Measurements from ENCODE around the gene TM2D3. TPM values are rescaled to one million over a fixed set of nuclear protein-coding genes. Genes with fewer than 3 reads are reported as not detected.

TM2D3 gene
- total RNA-seq, 1 experiment from 2014 or later: 35.2 TPM

GRCh38 chr15:101604124-101604874 lies 47.9 kb downstream of the TM2D3 start:
- ATAC-seq: no peak
- no peak overlapping the region for H3K27ac ChIP-seq (ENCODE audit: low read depth, low read length)
- no peaks in the 10 kb centered on the region for H3K36me3 ChIP-seq (ENCODE audit: control insufficient read depth in 1 of 2, insufficient read depth in 2 of 2, low read length in 2 of 2)
- no TSS peak for BruUV-seq (replicated peaks)
- H3K27me3 ChIP-seq (ENCODE audit: insufficient read depth, low read length): no peaks in the 10 kb centered on the region
- ChIA-PET CTCF (no interaction called here), RAD21 (ENCODE audit: low non-redundant PET in 1 of 2, low total read pairs in 2 of 2, uncharacterized antibody in 2 of 2, unreplicated experiment in 2 of 2) (no interaction called here), POLR2A (no interaction called here)
- DNase-seq (ENCODE audit: low read depth, low spot score): no peak
- H3K9me2 ChIP-seq (ENCODE audit: insufficient read depth): no peaks in the 10 kb centered on the region
- no peaks in the 10 kb centered on the region for H3K79me2 ChIP-seq (ENCODE audit: insufficient read depth, low read length)
- H3K9me3 ChIP-seq (ENCODE audit: control insufficient read depth in 1 of 2, insufficient read depth in 1 of 2, low read depth in 1 of 2, low read length in 2 of 2): no peaks in the 10 kb centered on the region
- H4K20me1 ChIP-seq (ENCODE audit: insufficient read depth): no peaks in the 10 kb centered on the region
- no peak overlapping the region for H3K9ac ChIP-seq (ENCODE audit: low read length)
- H3K4me2 ChIP-seq (ENCODE audit: low read length): no peak overlapping the region
- TF ChIP-seq MAX (IDR thresholded peaks at IDR 0.05) (no peak), EZH2phosphoT487 (IDR thresholded peaks at IDR 0.05; ENCODE audit: borderline replicate concordance) (no peak), ZNF274 (IDR thresholded peaks at IDR 0.05; ENCODE audit: low read depth, low read length) (no peak), CTCF (IDR thresholded peaks at IDR 0.05 in 2 of 3, conservative IDR thresholded peaks at IDR 0.05 in 1 of 3; ENCODE audit: borderline replicate concordance in 1 of 3, insufficient read depth in 1 of 3, low read depth in 2 of 3, low read length in 2 of 3) (no peak), CBX3 (IDR thresholded peaks at IDR 0.05; ENCODE audit: low read depth) (no peak), SIN3A (IDR thresholded peaks at IDR 0.05; ENCODE audit: low read depth) (no peak), EZH2 (IDR thresholded peaks at IDR 0.05) (no peak), JUND (IDR thresholded peaks at IDR 0.05) (no peak), POLR2A (IDR thresholded peaks at IDR 0.05; ENCODE audit: borderline replicate concordance, extremely low read depth, insufficient read depth, insufficient read length) (no peak), SP1 (IDR thresholded peaks at IDR 0.05; ENCODE audit: low read depth) (no peak), YY1 (IDR thresholded peaks at IDR 0.05; ENCODE audit: extremely low read depth, insufficient replicate concordance, low read depth, low read length) (no peak)
- H2AFZ ChIP-seq (ENCODE audit: low read depth, low read length, poor library complexity, severe bottlenecking): no peak overlapping the region
- no peak overlapping the region for H3K4me3 ChIP-seq (replicated peaks in 1 of 2; ENCODE audit: low read depth in 1 of 2, low read length in 2 of 2)
- intact Hi-C loops (cut with micrococcal nuclease): no loop called here
- H3K4me1 ChIP-seq (ENCODE audit: control insufficient read depth in 1 of 2, insufficient read depth in 2 of 2, low read length in 2 of 2): peaks cover 2 to 3% of the 10 kb centered on the region in 2 experiments; a peak in 1 of 4 replicates

Measured in HCT116 (cell line).